GM18909 (cell line): ENCODE results near the gene USP3.
"Not testable (repeated sequence)": the region's sequence is repeated elsewhere in the genome, so short reads cannot be mapped to it uniquely, and the experiment has no call there.

Experiments
- ATAC-seq: cut with Tn5 transposase; IDR thresholded peaks from one replicate; pipeline ENCODE4 v1.9.1; 2021; ENCODE audit warnings: mild to moderate bottlenecking; ENCODE audit not compliant: unreplicated experiment, poor library complexity

USP3 gene

GRCh38 chr15:63602595-63602994 lies 98.2 kb downstream of the USP3 start:
- no peak for ATAC-seq

GRCh38 chr15:63603516-63603915 lies 99.1 kb downstream of the USP3 start:
- ATAC-seq, result no peak

GRCh38 chr15:63604281-63604680 lies 99.9 kb downstream of the USP3 start:
- no peak for ATAC-seq

GRCh38 chr15:63605036-63605435 lies 100.6 kb downstream of the USP3 start:
- ATAC-seq, result no peak

GRCh38 chr15:63605816-63606215 lies 101.4 kb downstream of the USP3 start:
- ATAC-seq, result no peak

- no peak for ATAC-seq
Measured at GRCh38 chr15:63606308-63606707, 101.9 kb downstream of the USP3 start.

DNA sequence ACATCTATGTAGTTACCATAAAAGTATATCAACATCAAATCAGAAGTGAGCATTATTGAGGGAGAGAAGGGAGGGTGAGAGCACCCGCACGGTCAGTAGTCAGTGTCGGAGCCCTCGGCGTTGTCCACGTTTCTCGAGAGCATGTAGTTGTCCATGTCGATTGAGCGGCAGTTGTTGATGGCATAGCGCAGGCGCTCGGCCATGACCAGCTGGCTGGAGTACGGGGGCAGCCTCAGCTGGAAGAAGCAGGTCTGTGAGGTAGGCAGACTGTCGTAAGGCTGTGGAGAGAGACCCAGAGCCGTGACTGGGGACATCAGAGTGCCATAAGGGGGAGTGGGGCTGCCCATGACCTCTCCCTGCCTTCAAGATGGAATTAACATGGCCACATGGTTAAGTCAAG lies 104.6 kb downstream of the USP3 start:
- ATAC-seq, result no peak

DNA sequence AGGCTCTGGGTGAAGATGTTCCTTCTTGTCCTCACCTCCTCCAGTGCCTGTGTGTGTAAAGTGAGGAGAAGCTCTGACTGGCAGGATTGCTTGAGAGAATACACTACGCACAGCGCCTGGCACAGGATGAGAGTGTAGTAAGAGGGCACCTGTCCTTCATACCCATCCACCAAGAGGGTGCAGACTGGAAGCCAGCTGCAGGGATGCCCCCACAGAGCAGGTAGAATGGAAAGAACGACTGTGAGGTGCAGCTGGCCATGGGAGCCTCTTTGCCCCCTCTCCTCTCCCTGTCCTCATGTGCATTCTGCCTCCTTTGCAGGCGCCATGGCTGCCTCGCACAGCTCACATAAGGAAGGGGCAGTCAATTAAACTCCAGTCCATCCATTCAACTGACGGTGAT lies 105.1 kb downstream of the USP3 start:
- ATAC-seq, result no peak

- ATAC-seq, result no peak
Measured at GRCh38 chr15:63610209-63610841, 105.9 kb downstream of the USP3 start.

GRCh38 chr15:63611177-63611576 lies 106.8 kb downstream of the USP3 start:
- ATAC-seq, result no peak

GRCh38 chr15:63612300-63612699 lies 107.9 kb downstream of the USP3 start:
- ATAC-seq, result no peak

GRCh38 chr15:63615935-63616334 lies 111.5 kb downstream of the USP3 start:
- no peak for ATAC-seq

DNA sequence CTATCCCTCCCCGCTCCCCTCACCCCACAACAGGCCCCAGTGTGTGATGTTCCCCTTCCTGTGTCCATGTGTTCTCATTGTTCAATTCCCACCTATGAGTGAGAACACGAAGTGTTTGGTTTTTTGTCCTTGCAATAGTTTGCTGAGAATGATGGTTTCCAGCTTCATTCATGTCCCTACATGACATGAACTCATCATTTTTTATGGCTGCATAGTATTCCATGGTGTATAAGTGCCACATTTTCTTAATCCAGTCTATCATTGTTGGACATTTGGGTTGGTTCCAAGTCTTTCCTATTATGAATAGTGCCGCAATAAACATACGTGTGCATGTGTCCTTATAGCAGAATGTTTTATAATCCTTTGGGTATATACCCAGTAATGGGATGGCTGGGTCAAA lies 112.8 kb downstream of the USP3 start:
- ATAC-seq, result not testable (repeated sequence)

GRCh38 chr15:63617627-63618026 lies 113.2 kb downstream of the USP3 start:
- not testable (repeated sequence) for ATAC-seq

DNA sequence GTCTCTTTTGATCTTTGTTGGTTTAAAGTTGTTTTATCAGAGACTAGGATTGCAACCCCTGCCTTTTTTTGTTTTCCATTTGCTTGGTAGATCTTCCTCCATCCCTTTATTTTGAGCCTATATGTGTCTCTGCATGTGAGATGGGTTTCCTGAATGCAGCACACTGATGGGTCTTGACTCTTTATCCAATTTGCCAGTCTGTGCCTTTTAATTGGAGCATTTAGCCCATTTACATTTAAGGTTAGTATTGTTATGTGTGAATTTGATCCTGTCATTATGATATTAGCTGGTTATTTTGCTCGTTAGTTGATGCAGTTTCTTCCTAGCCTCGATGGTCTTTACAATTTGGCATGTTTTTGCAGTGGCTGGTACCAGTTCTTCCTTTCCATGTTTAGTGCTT lies 116.4 kb downstream of the USP3 start:
- not testable (repeated sequence) for ATAC-seq

DNA sequence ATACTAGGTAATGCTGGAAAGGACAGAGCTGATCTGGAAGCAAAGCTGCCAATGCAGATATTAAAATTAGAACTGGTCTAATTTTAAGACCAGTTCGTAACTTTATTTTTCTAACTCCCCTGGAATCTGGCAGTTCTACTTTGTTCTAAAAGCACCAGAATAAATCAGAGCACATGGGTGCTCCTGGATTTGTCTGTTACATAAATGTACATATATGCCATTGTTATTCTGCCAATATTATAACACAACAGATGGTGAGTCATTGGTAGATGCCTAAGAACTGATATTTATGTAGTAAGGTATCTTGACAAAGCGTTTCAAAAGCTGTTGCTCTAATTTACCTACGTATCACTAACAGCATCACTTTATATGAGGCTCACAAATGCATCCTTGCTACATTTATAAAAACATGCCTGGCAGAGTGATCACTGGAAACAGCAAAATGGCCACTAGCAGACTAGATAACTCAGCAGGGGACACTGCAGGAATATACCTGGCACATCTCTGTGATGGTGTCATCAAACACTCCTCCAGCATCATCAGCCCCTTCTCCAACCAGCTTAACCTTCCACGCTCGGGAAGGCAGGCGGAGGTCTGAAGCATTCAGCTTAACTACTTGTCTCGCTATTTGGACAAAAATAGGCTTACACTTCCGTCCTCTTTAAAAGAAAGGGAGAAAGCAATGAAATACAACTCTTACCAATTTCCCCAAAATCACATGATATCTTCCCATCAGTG lies 119.0 kb downstream of the USP3 start:
- ATAC-seq, result no peak

DNA sequence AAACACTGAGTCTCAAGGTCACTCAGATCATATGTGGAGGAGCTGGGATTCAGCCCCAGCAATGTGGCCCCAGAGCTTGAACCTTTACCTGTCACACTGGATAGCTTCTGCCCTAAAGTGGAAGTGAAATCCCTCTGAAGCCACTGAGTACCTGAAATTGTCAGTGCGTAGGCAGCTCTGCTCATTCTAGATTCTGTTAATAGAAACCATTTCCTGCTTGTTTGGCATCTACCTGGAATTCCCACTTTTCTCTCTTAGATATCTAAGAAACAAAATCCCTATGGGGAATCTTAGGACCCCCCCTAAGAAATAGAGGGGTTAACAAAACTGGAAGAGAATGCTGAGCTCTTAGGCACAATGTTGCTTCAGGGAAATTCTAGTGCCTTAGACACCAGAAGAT lies 122.6 kb downstream of the USP3 start:
- ATAC-seq, result no peak

DNA sequence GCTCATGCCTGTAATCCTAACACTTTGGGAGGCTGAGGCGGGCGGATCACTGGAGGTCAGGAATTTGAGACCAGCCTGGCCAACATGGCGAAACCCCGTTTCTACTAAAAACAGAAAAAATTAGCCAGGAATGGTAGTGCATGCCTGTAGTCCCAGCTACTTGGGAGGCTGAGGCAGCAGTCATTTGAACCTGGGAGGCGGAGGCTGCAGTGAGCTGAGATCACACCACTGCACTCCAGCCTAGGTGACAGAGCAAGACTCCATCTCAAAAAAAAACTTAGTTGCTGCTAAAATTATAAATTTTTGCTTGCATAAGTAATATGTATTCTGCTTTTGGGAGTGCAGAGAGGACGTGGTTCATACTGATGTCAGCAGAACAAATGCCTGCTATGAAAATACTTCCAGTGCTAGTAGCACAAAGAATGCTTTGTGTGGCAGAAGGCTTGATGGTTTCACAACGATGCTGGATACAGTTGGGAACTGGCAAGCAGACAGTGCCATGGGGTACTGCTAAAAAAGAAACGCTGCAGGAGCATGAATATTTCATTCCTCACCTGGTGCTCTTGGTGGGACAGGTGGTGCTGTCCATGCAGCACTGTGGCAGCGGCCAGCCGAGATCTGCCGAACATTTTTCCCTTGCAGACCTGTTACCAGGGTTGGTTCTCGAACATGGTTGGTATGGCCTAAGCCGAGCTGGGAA lies 123.9 kb downstream of the USP3 start:
- ATAC-seq, result no peak

- no peak for ATAC-seq
Measured at GRCh38 chr15:63630036-63630751, 125.8 kb downstream of the USP3 start.

DNA sequence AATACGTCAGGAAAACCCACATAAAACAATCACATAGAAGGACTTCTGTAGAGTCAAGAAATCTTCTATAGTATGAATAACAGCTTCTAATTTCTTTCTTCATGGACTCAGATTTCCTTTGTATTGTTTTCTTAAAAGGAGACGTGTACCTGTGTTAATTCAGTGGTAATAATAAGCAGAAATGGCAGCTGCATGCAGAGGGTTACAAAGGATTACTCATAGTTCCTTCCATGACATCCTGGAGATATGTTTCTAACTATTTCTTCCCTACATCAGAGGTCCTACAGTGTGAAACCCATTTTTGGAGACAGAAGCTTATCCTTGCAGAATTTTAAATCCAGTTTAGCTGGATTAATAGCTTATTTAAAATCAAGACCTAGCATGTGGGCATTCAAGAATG lies 128.9 kb downstream of the USP3 start:
- no peak for ATAC-seq

DNA sequence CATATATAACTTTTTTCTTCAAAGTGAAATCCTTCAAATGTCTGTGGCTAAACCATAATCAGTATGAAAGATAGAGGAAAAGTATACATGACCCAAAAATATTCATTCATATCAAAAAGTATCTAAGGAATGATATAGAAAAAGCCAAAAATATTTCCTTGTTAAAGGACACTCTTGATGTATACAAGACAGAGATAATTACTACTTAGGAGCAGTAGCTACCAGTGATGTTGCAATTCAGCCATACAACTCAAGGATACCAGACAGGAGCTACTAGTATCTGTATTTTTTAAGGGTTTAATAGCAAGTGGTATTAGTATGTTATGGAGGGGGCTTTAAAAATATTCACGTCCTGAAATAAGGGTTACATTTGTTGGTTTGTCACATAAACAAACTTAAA lies 129.8 kb downstream of the USP3 start:
- ATAC-seq, result no peak
